Cardiac septum (tissue), 1 donor: ENCODE measurements around the gene ZCCHC24. TPM values are rescaled to one million over a fixed set of nuclear protein-coding genes. Genes with fewer than 3 reads are reported as not detected.
A peak's percentile ranks its signal among the peaks of the same experiment; 100 is the strongest.

ENCODE experiments used
- DNase-seq: peaks from one replicate; pipeline ENCODE4 v3.0.0-alpha.2; 2020; ENCODE audit warnings: low spot score
- intact Hi-C: fragments of 100-400 bp; cut with DNase I; formaldehyde crosslinking; loops from one replicate; pipeline ENCODE4 v1.14.0; 2022
- total RNA-seq: library from RNA; stranded (reverse); fragmentation: NEBNext Ultra II Directional; extraction: Animal tissue kit (Norgen Biotek cat#: 25700); gene quantifications from one replicate; pipeline ENCODE4 v1.2.1, GENCODE V29; 2021
- donor health status: DM: no; HTN: no; CAD: no.

Gene ZCCHC24
- total RNA-seq, 1 donor from 2014 or later: 56.6 TPM

- intact Hi-C loops: no loop called here
- DNase-seq: peak; percentile 36
Observed at GRCh38 chr10:79378647-79379511, 66.5 kb downstream of the ZCCHC24 start.

GRCh38 chr10:79378383-79378646, 67.1 kb downstream of the ZCCHC24 start:
- DNase-seq: no peak
- intact Hi-C loops: no loop called here

DNA sequence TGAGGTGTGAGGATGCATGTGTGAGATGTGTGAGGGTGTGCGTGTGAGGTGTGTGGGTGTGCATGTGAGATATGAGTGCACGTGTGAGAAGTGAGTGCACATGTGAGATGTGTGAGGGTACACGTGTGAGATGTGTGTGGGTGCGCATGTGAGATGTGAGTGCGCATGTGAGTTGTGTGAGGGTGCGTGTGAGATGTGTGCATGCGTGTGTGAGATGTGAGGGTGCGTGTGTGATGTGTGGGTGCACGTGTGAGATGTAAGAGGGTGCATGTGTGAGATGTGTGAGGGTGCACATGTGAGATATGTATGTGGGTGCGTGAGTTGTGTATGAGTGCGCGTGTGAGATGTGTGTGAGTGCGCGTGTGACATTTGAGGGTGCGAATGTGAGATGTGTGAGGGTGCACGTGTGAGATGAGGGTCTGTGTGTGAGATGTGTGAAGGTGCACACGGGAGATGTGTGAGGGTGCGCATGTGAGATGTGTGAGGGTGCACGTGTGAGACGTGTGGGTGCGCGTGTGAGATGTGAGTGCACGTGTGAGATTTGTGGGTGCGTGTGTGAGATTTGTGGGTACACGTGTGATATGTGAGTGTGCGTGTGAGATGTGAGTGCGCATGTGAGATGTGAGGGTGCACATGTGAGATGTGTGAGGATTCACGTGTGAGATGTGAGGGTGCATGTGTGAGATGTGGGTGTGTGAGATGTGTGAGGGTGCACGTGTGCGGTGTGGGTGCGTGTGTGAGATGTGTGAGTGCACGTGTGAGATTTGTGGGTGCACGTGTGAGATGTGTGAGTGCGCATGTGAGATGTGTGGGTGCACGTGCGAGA, 67.7 kb downstream of the ZCCHC24 start:
- no peak for DNase-seq
- intact Hi-C loops: no loop called here

DNA sequence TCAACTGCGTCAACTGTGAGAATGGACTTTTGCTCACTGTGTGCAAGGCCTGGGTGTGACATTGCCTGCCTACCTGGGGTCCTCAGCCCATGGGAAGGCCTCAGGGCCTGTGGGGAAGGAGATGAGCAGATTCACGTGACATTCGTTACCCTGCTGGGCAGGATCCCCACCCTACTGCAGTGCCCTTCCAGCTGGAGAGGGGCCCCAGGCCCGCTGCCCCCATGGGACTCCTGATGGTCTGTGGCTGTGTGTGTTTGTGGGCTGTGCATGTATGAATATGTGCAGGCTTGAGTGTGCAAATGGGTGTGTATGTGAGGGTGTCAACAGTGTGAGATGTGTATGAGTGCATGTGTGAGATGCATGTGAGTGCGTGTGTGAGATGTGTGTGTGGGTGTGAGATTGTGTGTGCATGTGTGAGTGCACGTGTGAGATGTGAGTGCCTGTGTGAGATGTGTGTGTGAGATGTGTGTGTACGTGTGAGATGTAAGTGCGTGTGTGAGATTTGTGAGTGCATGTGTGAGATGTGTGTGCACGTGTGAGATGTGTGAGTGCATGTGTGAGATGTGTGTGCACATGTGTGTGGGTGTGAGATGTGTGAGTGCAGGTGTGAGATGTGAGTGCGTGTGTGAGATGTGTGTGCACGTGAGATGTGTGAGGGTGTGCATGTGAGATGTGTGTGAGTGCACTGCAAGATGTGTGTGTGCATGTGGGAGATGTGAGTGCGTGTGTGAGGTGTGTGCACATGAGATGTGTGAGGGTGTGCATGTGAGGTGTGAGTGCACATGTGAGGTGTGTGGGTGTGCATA, 68.5 kb downstream of the ZCCHC24 start:
- intact Hi-C loops: no loop called here
- peak; percentile 57 for DNase-seq

DNA sequence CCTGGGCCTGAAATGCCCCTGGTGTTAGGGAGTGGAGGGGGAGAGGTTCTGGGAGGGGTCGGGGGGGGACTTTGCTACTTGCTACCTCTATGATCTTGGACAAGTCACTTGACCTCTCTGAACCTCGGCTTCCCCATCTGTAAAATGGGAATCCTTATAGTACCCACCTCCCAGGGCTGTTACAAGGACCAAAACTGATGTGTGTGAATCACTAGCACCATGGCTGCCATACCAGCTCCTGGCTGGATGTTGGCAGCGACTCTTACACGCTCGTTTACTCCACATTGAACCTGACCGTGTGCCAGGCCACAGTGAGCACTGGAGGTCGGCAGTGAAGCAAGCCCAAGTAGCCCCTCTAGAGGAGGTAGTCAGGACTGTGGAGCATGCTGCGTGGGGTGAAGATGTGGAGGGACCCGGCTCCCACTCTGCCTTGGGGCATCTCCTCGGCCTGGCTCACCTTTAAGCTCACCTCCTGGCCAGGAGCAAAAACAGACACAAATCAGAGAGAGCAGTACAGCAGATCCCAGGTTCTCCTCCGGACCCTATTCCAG, 69.3 kb downstream of the ZCCHC24 start:
- intact Hi-C loops: no loop called here
- DNase-seq: peak; percentile 49

DNA sequence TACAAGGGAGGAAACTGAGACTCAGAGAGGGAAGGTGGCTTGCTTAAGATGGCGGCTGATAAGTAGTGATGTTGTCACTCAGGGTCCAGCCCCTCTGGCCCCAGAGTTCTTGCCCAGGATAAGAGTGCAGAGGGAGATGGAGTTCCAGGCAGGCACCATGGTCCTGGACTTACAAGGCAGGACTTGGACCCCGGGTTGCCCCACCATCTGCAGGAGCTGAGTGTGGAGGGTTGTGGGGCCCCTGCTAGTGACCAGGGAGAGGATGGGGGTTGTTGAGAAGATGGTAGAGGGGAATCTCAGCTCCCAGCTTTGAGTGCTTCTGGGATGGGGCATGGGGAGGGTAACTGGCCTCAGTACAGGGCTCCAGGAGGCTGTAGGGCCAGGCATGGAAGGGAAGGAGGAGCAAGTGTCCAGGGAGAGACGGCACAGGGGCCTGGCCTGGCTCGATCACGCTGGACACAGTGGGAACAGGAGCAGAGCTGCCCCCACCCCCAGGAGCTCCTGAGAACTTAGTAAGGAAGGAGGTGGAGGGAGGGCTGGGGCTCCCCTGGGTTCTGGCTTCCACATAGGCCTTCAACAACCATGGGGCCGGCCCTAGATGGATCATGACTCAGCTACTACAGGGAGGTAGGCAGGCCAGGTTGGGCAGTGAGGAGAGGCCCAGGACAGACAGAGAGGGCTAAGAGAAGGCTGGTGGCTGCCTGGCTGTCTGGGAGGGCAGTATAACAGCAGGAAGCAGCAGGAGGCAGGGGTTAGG, 69.9 kb downstream of the ZCCHC24 start:
- DNase-seq: peak; percentile 63
- intact Hi-C loops: loop anchor here (2.0 kb wide), 1 partner anchor 93 kb away; no protein-coding TSS in a partner anchor

DNA sequence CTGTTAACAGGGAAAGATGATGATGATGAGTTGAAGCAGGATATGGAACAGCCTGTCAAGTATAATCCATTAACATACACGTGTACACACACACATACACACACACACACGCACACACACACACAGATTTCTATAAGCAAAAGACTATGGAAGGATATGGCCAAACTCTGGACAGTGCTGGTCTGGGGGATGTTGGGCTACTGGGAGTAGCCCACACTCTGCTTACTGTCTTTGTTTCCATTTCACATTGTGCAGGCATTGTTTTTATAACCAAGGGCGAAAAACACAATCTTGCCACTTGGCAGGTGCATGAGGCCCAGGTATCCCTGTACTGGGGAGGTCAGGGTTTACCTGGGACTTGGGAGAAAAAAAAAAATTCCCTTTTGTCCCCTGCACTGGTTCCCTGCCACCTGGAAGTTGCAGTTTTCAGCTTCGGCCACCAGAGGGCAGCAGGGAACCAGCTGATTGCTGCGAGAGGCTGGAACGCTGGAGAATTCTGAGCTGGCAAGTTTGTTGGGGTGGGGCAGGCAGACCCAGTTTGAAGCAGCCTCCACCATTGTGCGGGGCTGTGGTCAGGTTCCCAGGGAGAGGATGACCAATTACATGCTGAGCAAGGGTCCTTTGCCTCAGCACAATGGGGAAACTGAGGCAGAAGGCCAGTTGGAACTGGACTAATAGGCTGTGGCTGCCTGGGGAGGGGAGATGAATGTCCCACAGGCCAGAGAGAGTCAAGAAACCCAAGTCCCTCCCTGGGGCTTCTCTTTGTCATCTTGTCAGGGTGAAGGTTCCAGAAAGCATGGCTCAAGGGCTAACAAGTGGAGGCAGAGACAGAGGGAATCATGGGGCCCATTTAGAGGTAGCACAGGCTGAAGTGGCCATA, 70.9 kb downstream of the ZCCHC24 start:
- peak; percentile 91 for DNase-seq
- intact Hi-C loops: loop anchor here (1.0 to 2.0 kb wide), 2 partner anchors 94 to 113 kb away; no protein-coding TSS in a partner anchor

DNA sequence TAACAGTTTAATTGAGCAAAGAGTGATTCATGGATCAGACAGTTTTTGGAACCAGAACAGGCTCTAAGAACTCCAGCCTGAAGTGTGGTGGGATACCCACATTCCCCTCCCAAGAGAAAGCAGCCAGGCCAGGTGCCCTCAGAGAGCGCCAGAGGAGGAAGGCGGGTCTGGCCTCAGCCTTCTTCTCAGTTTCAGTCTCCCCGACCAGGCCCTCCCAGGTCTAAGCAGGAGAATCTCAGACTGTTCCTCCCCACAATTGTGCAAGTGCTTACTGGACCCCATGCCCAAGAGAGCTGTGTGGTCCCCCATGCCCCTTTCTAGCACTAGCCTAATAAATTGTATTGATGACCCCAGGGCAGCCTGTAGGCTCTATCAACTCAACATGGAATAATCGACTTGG, 72.6 kb downstream of the ZCCHC24 start:
- intact Hi-C loops: no loop called here
- DNase-seq: no peak

DNA sequence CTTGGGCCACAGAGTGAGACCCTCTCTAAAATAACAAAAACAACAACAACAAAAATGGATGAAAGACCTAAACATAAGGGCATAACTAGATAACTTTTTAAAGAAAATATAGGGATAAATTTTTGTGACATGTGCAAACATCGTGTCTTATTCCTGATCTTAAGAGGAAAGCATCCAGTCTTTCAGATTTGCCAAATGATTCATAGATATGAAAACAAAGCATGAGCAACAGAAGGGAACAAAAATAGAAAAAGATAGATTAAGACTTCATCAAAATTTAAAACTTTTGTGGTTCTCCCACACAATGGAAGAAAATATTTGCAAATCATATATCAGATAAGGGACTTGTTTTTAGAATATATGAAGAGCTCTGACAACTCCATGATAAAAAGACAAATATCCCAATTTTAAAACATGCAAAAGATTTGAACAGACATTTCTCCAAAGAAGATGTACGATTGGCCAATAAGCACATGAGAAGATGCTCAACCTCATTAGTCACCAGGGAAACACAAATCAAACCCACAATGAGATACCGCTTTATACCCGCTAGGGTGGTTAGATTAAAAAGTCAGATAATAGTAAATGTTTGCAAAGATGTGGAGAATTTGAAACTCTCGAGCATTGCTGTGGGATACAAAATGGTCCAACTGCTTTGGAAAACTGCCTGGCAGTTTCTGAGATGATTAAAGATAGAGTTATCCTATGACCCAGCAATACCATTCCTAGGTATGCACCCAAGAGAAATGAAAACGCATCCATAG, 77.8 kb downstream of the ZCCHC24 start:
- intact Hi-C loops: no loop called here

GRCh38 chr10:79361726-79362397, 83.6 kb downstream of the ZCCHC24 start:
- no peak for DNase-seq
- intact Hi-C loops: no loop called here

More for the DNA sequence above, 77.8 kb downstream of the ZCCHC24 start:
- DNase-seq: no peak

GRCh38 chr10:79360499-79361342, 84.7 kb downstream of the ZCCHC24 start:
- intact Hi-C loops: no loop called here
- no peak for DNase-seq

- intact Hi-C loops: no loop called here
- DNase-seq: no peak
Observed at GRCh38 chr10:79359816-79360498, 85.5 kb downstream of the ZCCHC24 start.

DNA sequence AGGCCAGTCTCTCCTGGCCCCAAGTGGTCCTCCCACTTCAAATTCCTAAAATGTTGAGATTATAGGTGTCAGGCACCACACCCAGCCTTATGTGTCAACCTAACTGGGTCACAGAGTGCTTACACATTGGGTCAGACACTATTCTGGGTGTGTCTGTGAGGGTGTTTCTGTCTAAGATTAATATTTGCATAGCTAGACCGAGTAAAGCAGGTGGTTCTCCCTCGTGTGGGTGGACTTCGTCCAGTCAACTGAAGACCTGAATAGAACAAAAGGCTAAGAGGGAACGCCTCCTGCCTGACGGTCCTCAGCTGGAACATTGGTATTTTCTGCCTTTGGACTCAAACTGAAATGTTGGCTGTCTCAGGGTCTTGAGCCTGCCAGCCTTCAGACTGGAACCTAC, 86.6 kb downstream of the ZCCHC24 start:
- no peak for DNase-seq
- intact Hi-C loops: no loop called here

DNA sequence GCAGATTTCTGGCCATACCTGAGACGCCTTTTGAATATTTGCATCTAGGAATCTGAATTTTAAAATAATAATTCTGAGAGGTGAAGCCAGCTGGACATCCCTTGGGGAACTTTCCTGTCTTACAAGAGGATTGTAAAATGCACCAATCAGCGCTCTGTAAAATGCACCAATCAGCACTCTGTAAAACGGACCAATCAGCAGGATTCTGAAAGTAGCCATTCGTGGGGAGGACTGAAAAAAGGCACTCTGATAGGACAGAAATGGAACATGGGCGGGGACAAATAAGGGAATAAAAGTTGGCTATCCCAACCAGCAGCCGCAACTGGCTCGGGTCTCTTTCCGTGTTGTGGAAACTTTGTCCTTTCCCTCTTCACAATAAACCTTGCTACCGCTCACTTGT, 88.2 kb downstream of the ZCCHC24 start:
- DNase-seq: no peak
- intact Hi-C loops: no loop called here

GRCh38 chr10:79356104-79356503, 89.3 kb downstream of the ZCCHC24 start:
- no peak for DNase-seq
- intact Hi-C loops: no loop called here
